ENCODE results near the gene USP43.

Gene USP43

DNA sequence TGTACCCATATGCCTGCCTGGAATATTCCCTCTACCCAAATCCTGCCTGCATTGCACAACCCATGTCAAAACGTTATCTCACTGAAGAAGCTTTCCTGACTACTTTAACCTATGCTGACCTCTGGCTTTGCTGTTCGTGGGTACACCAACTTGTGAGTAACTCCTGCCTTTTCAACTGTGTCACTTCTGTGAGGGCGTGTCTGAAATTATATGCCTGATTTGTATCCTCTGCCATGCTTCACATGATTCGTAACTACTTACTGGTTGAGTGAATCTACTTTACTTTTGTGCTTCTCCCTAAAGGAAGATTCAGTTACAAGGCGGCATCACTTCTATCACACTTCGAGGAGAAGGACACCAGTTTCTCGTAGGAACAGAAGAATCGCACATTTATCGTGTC, 33.3 kb upstream of the USP43 start:
- TF ChIP-seq, protein P1, sequence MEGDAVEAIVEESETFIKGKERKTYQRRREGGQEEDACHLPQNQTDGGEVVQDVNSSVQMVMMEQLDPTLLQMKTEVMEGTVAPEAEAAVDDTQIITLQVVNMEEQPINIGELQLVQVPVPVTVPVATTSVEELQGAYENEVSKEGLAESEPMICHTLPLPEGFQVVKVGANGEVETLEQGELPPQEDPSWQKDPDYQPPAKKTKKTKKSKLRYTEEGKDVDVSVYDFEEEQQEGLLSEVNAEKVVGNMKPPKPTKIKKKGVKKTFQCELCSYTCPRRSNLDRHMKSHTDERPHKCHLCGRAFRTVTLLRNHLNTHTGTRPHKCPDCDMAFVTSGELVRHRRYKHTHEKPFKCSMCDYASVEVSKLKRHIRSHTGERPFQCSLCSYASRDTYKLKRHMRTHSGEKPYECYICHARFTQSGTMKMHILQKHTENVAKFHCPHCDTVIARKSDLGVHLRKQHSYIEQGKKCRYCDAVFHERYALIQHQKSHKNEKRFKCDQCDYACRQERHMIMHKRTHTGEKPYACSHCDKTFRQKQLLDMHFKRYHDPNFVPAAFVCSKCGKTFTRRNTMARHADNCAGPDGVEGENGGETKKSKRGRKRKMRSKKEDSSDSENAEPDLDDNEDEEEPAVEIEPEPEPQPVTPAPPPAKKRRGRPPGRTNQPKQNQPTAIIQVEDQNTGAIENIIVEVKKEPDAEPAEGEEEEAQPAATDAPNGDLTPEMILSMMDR (IDR thresholded peaks at IDR 0.05; ENCODE audit: insufficient read depth, low read length, missing control alignments): no peak
- CTCF ChIA-PET: no interaction called here
- POLR2A ChIA-PET: no interaction called here
- H3K4me3 ChIP-seq (ENCODE audit: low read depth, low read length): no peak overlapping the region
- no peak for DNase-seq (ENCODE audit: low read depth, low spot score)

GRCh38 chr17:9615486-9615885, 29.8 kb upstream of the USP43 start:
- TF ChIP-seq, protein P1 (IDR thresholded peaks at IDR 0.05; ENCODE audit: insufficient read depth, low read length, missing control alignments): no peak
- DNase-seq (ENCODE audit: low read depth, low spot score): no peak
- no peak overlapping the region for H3K4me3 ChIP-seq (ENCODE audit: low read depth, low read length)
- ChIA-PET POLR2A (no interaction called here), CTCF (no interaction called here)

DNA sequence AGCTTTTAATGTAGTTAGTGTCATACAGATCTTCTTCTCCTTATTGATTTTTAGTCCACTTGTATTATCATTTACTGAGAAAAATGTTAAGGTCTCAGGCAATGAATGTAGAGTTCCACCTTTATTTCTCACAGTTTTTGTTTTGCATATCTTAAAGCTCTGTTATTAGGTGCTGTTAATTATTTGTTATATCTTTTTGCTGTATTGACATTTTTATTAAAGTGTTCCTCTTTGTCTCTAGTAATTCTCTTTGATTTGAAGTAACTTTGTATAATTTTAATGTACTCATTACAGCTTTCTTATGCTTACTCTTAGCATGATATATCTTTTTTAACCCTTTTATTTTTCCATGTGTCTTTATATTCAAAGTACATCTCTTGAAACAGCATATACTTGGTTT, 22.4 kb upstream of the USP43 start:
- TF ChIP-seq, protein P1 (IDR thresholded peaks at IDR 0.05; ENCODE audit: insufficient read depth, low read length, missing control alignments): no peak
- no peak overlapping the region for H3K4me3 ChIP-seq (ENCODE audit: low read depth, low read length)
- ChIA-PET CTCF (no interaction called here), POLR2A (no interaction called here)
- DNase-seq (ENCODE audit: low read depth, low spot score): no peak

- no peak overlapping the region for H3K4me3 ChIP-seq (ENCODE audit: low read depth, low read length)
- TF ChIP-seq, protein P1 (IDR thresholded peaks at IDR 0.05; ENCODE audit: insufficient read depth, low read length, missing control alignments): no peak
- CTCF ChIA-PET: no interaction called here
- no peak for DNase-seq (ENCODE audit: low read depth, low spot score)
- POLR2A ChIA-PET: no interaction called here
Measured at GRCh38 chr17:9628509-9628908, 16.8 kb upstream of the USP43 start.

DNA sequence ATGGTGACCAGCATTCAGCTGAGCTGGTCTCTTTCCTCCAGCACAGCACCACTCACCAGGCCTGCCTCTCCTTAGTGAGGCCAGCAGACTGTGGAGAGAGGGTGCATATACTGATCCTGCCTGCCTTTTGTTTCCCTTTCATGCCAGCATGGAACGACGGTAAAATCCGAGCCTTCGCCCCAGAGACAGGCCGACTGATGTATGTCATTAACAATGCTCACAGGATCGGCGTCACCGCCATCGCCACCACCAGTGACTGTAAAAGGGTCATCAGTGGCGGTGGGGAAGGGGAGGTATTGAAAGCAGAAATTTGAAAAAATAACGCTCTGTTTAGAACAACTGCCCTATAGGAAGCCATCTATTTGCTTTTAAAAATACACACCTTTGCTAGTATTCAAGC, 12.6 kb upstream of the USP43 start:
- ChIA-PET CTCF (no interaction called here), POLR2A (no interaction called here)
- H3K4me3 ChIP-seq (ENCODE audit: low read depth, low read length): no peak overlapping the region
- DNase-seq (ENCODE audit: low read depth, low spot score): no peak
- TF ChIP-seq, protein P1 (IDR thresholded peaks at IDR 0.05; ENCODE audit: insufficient read depth, low read length, missing control alignments): no peak

DNA sequence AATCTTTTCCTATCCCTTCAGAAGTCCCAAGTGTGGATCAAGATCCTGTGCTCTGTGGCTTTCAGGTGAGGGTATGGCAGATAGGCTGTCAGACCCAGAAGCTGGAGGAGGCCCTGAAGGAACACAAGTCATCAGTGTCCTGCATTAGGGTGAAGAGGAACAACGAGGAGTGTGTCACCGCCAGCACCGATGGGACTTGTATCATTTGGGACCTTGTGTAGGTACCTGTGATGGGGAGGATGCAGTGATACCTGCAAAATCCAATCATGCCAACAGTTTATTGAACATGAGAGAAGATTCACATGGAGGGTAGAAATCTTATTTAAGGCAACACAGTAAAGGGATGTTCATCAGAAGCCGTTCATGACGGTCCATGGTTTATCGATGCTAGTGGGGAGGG, 10.0 kb upstream of the USP43 start:
- TF ChIP-seq, protein P1 (IDR thresholded peaks at IDR 0.05; ENCODE audit: insufficient read depth, low read length, missing control alignments): no peak
- no peak overlapping the region for H3K4me3 ChIP-seq (ENCODE audit: low read depth, low read length)
- POLR2A ChIA-PET: no interaction called here
- no peak for DNase-seq (ENCODE audit: low read depth, low spot score)
- CTCF ChIA-PET: no interaction called here
